GM23248 (cell line): ENCODE data around the gene LORICRIN.

Source experiments
- EZH2 ChIP-seq: fragments of 200-600 bp; sonication (generic); IDR thresholded peaks from 2 replicates; pipeline ENCODE4 v1.6.1; 2018; ENCODE audit warnings: antibody characterized with exemption, mild to moderate bottlenecking; ENCODE audit not compliant: insufficient read depth, poor library complexity, severe bottlenecking
- EZH2phosphoT487 ChIP-seq: fragments of 200-600 bp; sonication (generic); IDR thresholded peaks from 2 replicates; pipeline ENCODE4 v1.6.1; 2018; ENCODE audit warnings: antibody characterized with exemption, moderate library complexity, mild to moderate bottlenecking, low read depth; ENCODE audit not compliant: insufficient read depth

- no peak for TF ChIP-seq EZH2phosphoT487
- no peak for TF ChIP-seq EZH2
Measured at GRCh38 chr1:153253693-153254092, 5.8 kb upstream of the LORICRIN start.
